Choroid plexus epithelial cell (primary cell): ENCODE measurements around the gene GRK2.
"Not testable (repeated sequence)": the region's sequence is repeated elsewhere in the genome, so short reads cannot be mapped to it uniquely, and the experiment has no call there.

Experiments
- DNase-seq: peaks from one replicate; pipeline ENCODE4 v3.0.0-alpha.2; 2010; ENCODE audit warnings: low read depth
- H3K4me3 ChIP-seq: 2 replicates; pipeline ENCODE4 v1.5.1; 2011; ENCODE audit warnings: low read depth, mild to moderate bottlenecking, control low read depth, low read length, moderate library complexity
- TF ChIP-seq, protein P1 (sequence below): conservative IDR thresholded peaks from 2 replicates; pipeline ENCODE4 v1.5.1; 2011; ENCODE audit warnings: low read depth, mild to moderate bottlenecking, control low read depth, inconsistent platforms, low read length, moderate library complexity

GRK2 gene

DNA sequence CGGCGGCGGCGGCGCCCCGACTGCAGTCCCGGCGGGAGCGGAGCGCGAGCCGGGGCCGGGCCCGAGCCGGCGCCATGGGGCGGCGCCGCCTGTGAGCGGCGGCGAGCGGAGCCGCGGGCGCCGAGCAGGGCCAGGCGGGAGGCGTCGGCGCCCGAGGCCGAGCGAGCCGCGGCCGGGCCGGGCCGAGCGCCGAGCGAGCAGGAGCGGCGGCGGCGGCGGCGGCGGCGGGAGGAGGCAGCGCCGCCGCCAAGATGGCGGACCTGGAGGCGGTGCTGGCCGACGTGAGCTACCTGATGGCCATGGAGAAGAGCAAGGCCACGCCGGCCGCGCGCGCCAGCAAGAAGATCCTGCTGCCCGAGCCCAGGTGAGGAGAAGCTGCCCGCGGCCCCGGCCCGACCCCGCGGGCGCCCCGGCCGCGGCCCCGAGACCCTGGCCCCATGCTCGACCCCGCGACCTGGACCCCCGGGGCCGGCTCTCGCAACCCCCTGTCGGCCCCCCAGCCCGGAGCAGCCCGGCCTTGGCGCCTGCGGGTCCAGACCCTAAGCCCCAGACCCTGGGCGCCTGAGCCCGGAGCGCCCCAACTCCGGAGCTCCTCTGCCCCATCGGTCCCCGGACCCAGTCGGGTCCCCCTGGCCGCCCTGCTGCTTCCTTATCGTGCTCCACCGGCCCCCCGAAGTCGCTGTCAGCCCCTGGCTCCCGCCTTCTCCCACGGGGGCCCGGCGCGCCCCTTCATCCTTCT is at the start of gene GRK2:
Gene GRK2 (plus strand): TSS at position 25 of the 739 bp plus-strand sequence. CDS start 227 bp downstream, at position 252.
- TF ChIP-seq, protein P1, sequence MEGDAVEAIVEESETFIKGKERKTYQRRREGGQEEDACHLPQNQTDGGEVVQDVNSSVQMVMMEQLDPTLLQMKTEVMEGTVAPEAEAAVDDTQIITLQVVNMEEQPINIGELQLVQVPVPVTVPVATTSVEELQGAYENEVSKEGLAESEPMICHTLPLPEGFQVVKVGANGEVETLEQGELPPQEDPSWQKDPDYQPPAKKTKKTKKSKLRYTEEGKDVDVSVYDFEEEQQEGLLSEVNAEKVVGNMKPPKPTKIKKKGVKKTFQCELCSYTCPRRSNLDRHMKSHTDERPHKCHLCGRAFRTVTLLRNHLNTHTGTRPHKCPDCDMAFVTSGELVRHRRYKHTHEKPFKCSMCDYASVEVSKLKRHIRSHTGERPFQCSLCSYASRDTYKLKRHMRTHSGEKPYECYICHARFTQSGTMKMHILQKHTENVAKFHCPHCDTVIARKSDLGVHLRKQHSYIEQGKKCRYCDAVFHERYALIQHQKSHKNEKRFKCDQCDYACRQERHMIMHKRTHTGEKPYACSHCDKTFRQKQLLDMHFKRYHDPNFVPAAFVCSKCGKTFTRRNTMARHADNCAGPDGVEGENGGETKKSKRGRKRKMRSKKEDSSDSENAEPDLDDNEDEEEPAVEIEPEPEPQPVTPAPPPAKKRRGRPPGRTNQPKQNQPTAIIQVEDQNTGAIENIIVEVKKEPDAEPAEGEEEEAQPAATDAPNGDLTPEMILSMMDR: no peak
- peak; percentile 49 for DNase-seq
- peak within 1 kb of the TSS; percentile 74 for H3K4me3 ChIP-seq

DNA sequence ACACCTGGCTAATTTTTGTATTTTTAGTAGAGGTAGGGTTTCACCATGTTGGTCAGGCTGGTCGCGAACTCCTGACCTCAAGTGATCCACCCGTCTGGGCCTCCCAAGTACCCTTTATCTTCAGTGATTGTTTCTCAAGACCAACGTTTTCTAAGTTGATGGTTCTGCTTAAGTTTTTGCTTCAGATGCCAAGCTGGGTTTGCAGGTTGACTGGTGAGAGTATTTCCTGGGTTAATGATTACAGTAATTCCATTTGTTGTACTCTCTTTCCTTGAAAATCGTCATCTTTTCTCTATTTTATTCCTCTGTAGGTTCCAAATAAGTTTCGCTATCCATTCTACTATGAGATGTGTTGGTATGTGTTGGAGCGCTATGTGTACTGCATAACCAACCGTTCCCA is 38.5 kb upstream of the GRK2 start:
- no peak for DNase-seq
- TF ChIP-seq, protein P1: no peak
- no peak overlapping the region for H3K4me3 ChIP-seq

DNA sequence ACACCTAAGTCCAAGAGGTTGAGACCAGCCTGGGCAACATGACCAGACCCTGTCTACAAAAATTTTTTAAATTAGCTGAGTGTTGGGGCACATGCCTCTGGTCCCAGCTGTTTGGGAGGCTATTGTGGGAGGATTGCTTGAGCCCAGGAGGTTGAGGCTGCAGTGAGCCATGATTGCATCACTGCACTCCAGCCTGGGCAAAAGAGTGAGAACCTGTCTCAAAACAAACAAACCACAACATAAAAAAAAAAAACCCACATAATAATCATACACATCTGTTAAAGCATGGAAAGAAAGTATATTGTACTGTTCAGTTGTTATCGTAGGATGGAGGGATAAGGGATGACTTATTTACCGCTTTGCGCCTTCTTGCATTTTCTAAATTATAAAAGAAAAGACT is 35.9 kb upstream of the GRK2 start:
- no peak overlapping the region for H3K4me3 ChIP-seq
- TF ChIP-seq, protein P1: no peak
- DNase-seq: no peak

DNA sequence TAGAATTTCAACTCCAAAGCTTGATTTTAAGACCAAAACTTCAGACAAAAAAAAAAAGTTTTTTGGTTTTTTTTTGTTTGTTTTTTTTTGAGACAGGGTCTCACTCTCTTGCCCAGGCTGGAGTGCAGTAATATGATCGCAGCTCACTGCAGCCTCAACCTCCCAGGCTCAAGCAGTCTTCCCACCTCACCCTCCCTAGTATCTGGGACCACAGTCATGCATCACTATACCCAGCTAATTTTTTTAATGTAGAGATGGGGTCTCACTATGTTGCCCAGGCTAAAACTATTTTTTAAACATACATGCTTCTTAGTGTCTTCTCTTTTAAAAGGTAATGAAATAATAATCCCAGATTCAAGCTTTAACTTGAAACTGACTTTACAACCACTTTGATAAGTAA is 35.4 kb upstream of the GRK2 start:
- H3K4me3 ChIP-seq: no peak overlapping the region
- no peak for DNase-seq
- TF ChIP-seq, protein P1: no peak

DNA sequence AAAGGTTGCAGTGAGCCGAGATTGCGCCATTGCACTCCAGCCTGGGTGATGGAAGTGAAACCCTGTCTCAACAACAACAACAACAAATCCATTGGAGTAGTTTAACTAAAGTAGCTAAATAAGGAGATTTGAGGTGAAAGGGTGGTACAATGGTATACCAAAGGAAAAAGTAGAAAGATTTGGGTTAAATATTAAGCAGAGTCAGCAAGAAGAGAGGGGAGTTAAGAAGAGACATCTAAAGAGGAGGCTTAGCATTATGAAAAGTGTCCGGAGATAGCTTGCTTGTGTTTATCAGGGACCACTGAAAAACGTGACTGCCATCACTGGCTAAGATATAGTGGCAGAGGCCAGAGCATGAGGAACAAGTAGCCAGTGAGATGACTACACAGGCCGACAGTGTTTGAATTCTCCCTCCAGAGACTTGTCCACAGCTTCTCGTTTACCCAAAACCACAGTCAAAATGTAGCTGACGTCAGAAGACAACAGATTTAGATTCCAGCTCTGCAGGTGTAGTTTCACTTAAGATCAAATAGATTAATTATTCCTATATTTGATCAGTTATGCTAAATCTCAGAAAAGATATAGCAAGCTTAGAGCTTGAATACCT is 32.6 kb upstream of the GRK2 start:
- no peak overlapping the region for H3K4me3 ChIP-seq
- TF ChIP-seq, protein P1: no peak
- no peak for DNase-seq

DNA sequence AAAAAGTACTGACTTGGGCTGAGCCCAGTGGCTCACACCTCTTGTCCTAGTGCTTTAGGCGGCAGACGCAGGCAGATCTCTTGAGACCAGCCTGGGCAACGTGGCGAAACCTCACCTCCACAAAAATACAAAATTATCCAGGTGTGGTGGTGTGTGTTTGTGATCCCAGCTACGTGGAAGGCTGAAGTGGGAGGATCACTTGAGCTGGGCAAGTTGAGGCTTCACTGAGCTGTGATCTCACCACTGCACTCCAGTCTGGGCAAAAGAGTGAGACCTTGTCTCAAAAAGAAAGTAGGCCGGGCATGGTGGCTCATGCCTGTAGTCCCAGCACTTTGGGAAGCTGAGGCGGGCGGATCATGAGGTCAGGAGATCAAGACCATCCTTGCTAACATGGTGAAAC is 31.7 kb upstream of the GRK2 start:
- not testable (repeated sequence) for DNase-seq, H3K4me3 ChIP-seq

DNA sequence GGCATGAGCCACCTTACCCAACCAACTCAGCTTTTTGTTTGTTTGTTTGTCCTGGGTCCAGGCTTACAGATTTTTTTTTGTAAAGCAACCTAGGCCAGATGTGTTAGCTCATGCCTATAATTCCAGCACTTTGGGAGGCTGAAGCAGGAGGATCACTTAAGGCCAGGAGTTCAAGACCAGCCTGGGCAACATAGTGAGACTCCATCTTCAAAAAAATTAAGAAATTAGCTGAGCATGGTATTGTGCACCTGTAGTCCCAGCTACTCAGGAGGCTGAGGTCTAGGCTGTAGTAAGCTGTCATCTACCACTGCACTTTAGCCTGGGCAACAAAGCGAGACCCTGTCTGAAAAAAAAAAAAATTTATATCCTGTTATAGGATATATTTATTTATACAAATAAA is 28.7 kb upstream of the GRK2 start:
- no peak for DNase-seq
- no peak overlapping the region for H3K4me3 ChIP-seq
- TF ChIP-seq, protein P1: no peak
